Measurements from ENCODE around the gene HSPA9. TPM values are rescaled to one million over a fixed set of nuclear protein-coding genes. Genes with fewer than 3 reads are reported as not detected.

The HSPA9 gene
- polyA plus RNA-seq, 1 donor from 2014 or later: 280 TPM

DNA sequence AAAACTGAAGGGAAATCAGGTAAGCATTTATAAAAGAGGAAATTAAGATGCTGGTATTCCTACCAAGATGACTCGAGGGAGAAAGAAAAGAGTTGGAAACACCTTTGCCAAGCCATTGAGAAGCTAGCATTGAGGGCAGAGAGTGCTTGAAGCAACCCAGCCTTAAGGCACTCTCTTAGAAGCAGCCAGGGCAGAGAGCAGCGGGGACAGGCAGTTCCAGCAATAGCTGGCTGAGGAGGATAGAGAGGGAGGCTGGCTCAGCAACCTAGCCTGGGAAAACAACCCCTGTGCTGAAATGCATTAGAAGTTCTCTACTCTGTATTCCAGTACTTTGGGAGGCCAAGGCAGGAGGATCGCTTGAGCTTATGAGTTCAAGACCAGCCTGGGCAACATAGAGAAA is 40.3 kb upstream of the HSPA9 start:
- H3K27me3 ChIP-seq (ENCODE audit: insufficient read depth, low read depth, low read length): no peaks in the 10 kb centered on the region
- H4K20me1 ChIP-seq (ENCODE audit: insufficient read depth): no peaks in the 10 kb centered on the region
- no peak overlapping the region for H3K4me2 ChIP-seq (ENCODE audit: low read length)

DNA sequence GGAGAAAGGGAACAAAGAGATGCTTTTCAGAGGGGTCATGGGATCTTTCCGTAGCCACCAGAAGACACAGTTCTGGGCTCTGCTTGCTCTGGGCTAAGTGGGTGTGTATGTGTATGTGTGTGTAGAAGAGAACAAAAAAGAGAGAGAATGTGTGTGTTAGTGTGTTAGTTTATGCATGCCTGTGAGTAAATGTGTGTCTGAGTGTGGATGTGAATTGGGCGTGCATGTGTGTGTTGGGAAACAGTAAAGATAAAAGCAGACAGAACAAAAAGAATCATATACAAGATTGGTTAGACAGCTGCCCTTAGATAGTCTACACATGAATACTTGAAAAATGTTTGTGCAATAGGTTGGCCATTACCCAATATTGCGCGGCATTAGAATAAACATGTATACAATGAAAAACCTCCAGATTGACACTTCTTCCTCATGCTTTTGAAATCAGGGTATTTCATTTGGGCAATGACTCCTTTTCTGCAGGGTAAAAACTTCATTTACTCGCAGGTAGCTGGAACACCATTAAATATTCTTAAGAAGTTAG is 36.5 kb upstream of the HSPA9 start:
- Histone ChIP-seq H3K36me3 (ENCODE audit: insufficient read depth, low read length) (no peaks in the 10 kb centered on the region), H3K27me3 (ENCODE audit: insufficient read depth, low read depth, low read length) (no peaks in the 10 kb centered on the region), H3K9me2 (ENCODE audit: insufficient read depth, low read length) (no peaks in the 10 kb centered on the region), H3F3A (ENCODE audit: insufficient read depth, low read length, poor library complexity, severe bottlenecking) (no peaks in the 10 kb centered on the region), H3K4me3 (ENCODE audit: low read length) (peak overlapping the region; percentile 61), H3K27ac (ENCODE audit: low read length) (peak overlapping the region; percentile 93), H3K79me2 (replicated peaks; ENCODE audit: insufficient read depth, low read length) (no peaks in the 10 kb centered on the region), H2AFZ (ENCODE audit: low read depth, low read length) (peak overlapping the region; percentile 92), H3K4me2 (ENCODE audit: low read length) (peak overlapping the region; percentile 72), H3K9ac (ENCODE audit: low read length) (peak overlapping the region; percentile 75), H3K9me3 (ENCODE audit: low read length) (no peaks in the 10 kb centered on the region), H4K20me1 (ENCODE audit: insufficient read depth) (no peaks in the 10 kb centered on the region)
- TF ChIP-seq EZH2 (IDR thresholded peaks at IDR 0.05; ENCODE audit: borderline replicate concordance, insufficient read depth, low read length, poor library complexity, severe bottlenecking) (no peak), EP300 (conservative IDR thresholded peaks at IDR 0.05; ENCODE audit: poor library complexity, severe bottlenecking) (no peak), SMC3 (conservative IDR thresholded peaks at IDR 0.05; ENCODE audit: poor library complexity) (no peak), MXI1 (conservative IDR thresholded peaks at IDR 0.05; ENCODE audit: poor library complexity, severe bottlenecking) (no peak)

More for the DNA sequence above, 40.3 kb upstream of the HSPA9 start:
- Histone ChIP-seq H3K4me3 (ENCODE audit: low read length) (no peak overlapping the region), H3F3A (ENCODE audit: insufficient read depth, low read length, poor library complexity, severe bottlenecking) (no peaks in the 10 kb centered on the region), H3K9me3 (ENCODE audit: low read length) (no peaks in the 10 kb centered on the region), H3K27ac (ENCODE audit: low read length) (no peak overlapping the region), H3K79me2 (replicated peaks; ENCODE audit: insufficient read depth, low read length) (no peaks in the 10 kb centered on the region), H3K9ac (ENCODE audit: low read length) (no peak overlapping the region), H3K9me2 (ENCODE audit: insufficient read depth, low read length) (no peaks in the 10 kb centered on the region), H2AFZ (ENCODE audit: low read depth, low read length) (no peak overlapping the region), H3K36me3 (ENCODE audit: insufficient read depth, low read length) (no peaks in the 10 kb centered on the region)
- no peak for TF ChIP-seq EZH2 (IDR thresholded peaks at IDR 0.05; ENCODE audit: borderline replicate concordance, insufficient read depth, low read length, poor library complexity, severe bottlenecking)
- TF ChIP-seq RAD21 (conservative IDR thresholded peaks at IDR 0.05): no peak
- TF ChIP-seq SMC3 (conservative IDR thresholded peaks at IDR 0.05; ENCODE audit: poor library complexity): no peak
- no peak for TF ChIP-seq REST (IDR thresholded peaks at IDR 0.05; ENCODE audit: borderline replicate concordance)

DNA sequence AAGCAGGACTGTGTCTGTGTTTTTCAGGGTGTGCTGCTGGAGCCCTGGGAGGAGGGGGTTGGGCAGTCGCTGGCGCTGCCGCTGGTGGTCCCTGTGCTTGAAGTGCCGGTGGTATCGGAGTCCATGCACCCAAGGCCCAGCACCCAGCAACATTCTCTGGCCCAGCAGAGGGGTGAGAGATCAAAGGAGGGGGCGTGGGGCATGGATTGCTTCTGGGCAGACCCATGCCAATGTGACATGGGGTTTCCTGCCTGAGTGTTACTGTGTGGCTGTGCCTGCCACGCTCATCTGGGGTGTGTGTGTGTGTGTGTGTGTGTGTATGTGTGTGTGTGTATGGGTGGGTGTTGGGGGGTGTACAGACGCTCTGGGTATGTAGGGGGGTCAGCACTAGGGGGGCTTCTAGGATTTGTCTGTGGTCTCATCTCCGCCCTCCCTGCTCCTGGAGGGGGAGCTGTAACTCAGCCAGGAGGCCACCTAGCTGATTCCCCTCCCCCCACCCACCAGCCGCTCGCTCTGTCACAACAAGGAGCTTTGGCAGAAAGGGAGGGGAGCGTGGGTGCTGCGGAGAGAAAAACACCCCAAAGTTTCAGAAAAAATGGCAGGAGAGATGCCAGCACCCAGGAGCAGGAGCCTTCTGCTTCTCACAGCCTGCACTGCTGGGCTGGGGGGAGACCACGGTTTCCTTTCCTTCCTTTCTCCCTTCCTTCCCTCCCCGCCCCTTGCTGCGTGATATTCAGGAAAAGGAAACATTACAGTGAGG is 35.9 kb upstream of the HSPA9 start:
- no peaks in the 10 kb centered on the region for H3K36me3 ChIP-seq (ENCODE audit: insufficient read depth, low read length)
- peak overlapping the region; percentile 72 for H3K4me2 ChIP-seq (ENCODE audit: low read length)
- peak overlapping the region; percentile 75 for H3K9ac ChIP-seq (ENCODE audit: low read length)
- no peaks in the 10 kb centered on the region for H3K9me3 ChIP-seq (ENCODE audit: low read length)
- no peaks in the 10 kb centered on the region for H3K9me2 ChIP-seq (ENCODE audit: insufficient read depth, low read length)
- H3K27ac ChIP-seq (ENCODE audit: low read length): peak overlapping the region; percentile 93
- H4K20me1 ChIP-seq (ENCODE audit: insufficient read depth): no peaks in the 10 kb centered on the region
- peak overlapping the region; percentile 92 for H2AFZ ChIP-seq (ENCODE audit: low read depth, low read length)
- H3K27me3 ChIP-seq (ENCODE audit: insufficient read depth, low read depth, low read length): no peaks in the 10 kb centered on the region
- peaks cover 1% of the 10 kb centered on the region for H3F3A ChIP-seq (ENCODE audit: insufficient read depth, low read length, poor library complexity, severe bottlenecking)
- H3K4me3 ChIP-seq (ENCODE audit: low read length): peak overlapping the region; percentile 61
- no peaks in the 10 kb centered on the region for H3K79me2 ChIP-seq (replicated peaks; ENCODE audit: insufficient read depth, low read length)
- peak; percentile 76 for TF ChIP-seq POLR2AphosphoS5 (IDR thresholded peaks at IDR 0.05)
- TF ChIP-seq RAD21 (conservative IDR thresholded peaks at IDR 0.05): peak; percentile 81
- TF ChIP-seq MXI1 (conservative IDR thresholded peaks at IDR 0.05; ENCODE audit: poor library complexity, severe bottlenecking): peak; percentile 21
- peak; percentile 81 for TF ChIP-seq REST (IDR thresholded peaks at IDR 0.05; ENCODE audit: borderline replicate concordance)
- TF ChIP-seq SMC3 (conservative IDR thresholded peaks at IDR 0.05; ENCODE audit: poor library complexity): peak; percentile 74
- TF ChIP-seq TAF1 (IDR thresholded peaks at IDR 0.05; ENCODE audit: low read depth): peak; percentile 57
- TF ChIP-seq EZH2 (IDR thresholded peaks at IDR 0.05; ENCODE audit: borderline replicate concordance, insufficient read depth, low read length, poor library complexity, severe bottlenecking): no peak
- TF ChIP-seq CTCF (IDR thresholded peaks at IDR 0.05; ENCODE audit: poor library complexity, severe bottlenecking): peak; percentile 75
- TF ChIP-seq EP300 (conservative IDR thresholded peaks at IDR 0.05; ENCODE audit: poor library complexity, severe bottlenecking): peak; percentile 80

Measured in neural cell (in vitro differentiated cells).